ENCODE data around the gene FEM1A.

DNA sequence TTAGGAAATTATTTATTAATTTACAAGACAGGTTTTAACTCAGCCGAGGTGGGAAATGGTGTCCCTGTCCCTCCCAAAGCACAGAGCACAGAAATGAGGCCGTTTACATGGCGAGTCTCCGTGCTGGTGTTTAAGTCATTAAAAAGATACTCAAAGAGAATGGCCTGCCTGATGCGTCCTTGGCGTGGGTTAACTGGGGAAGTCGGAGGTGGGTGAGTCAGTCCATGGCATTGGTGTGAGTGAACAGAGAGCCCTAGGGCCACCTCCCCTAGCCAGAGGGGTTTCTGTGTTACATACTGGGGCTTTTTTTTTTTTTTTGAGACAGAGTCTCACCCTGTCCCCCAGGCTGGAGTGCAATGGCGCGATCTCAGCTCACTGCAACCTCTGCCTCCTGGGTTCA is 3.9 kb downstream of the FEM1A start:
- no peak for TF ChIP-seq POLR2A (IDR thresholded peaks at IDR 0.05; ENCODE audit: low read depth, low read length)
- TF ChIP-seq POLR2AphosphoS5 (IDR thresholded peaks at IDR 0.05; ENCODE audit: low read depth, low read length) = no peak
- TF ChIP-seq TAF1 (IDR thresholded peaks at IDR 0.05; ENCODE audit: borderline replicate concordance, low read depth, low read length) = no peak
